GM18951 (cell line): ENCODE measurements around the gene IFNA6.

ENCODE experiments used
- POLR2A ChIP-seq: IDR thresholded peaks from 4 replicates; pipeline ENCODE4 v1.6.1; 2011; ENCODE audit warnings: mild to moderate bottlenecking; ENCODE audit not compliant: insufficient read length, insufficient read depth; ENCODE audit errors: extremely low read depth
- in situ Hi-C: fragments of 300-500 bp; cut with MboI; formaldehyde crosslinking; loops from one replicate; pipeline ENCODE4 v1.12.0; 2022; ENCODE audit warnings: low sequenced_read_pairs, mixed read lengths, inconsistent platforms; ENCODE audit not compliant: unreplicated experiment

The IFNA6 gene

GRCh38 chr9:21357479-21358460 lies 7.1 kb upstream of the IFNA6 start:
- no peak for TF ChIP-seq POLR2A
- in situ Hi-C loops = no loop called here

GRCh38 chr9:21348430-21348970 lies 2.2 kb downstream of the IFNA6 start:
- TF ChIP-seq POLR2A = no peak
- in situ Hi-C loops = no loop called here

GRCh38 chr9:21340735-21341134 lies 10.0 kb downstream of the IFNA6 start:
- TF ChIP-seq POLR2A = no peak
- in situ Hi-C loops = no loop called here

- in situ Hi-C loops = no loop called here
- TF ChIP-seq POLR2A = no peak
Measured at GRCh38 chr9:21336457-21336856, 14.2 kb downstream of the IFNA6 start.

DNA sequence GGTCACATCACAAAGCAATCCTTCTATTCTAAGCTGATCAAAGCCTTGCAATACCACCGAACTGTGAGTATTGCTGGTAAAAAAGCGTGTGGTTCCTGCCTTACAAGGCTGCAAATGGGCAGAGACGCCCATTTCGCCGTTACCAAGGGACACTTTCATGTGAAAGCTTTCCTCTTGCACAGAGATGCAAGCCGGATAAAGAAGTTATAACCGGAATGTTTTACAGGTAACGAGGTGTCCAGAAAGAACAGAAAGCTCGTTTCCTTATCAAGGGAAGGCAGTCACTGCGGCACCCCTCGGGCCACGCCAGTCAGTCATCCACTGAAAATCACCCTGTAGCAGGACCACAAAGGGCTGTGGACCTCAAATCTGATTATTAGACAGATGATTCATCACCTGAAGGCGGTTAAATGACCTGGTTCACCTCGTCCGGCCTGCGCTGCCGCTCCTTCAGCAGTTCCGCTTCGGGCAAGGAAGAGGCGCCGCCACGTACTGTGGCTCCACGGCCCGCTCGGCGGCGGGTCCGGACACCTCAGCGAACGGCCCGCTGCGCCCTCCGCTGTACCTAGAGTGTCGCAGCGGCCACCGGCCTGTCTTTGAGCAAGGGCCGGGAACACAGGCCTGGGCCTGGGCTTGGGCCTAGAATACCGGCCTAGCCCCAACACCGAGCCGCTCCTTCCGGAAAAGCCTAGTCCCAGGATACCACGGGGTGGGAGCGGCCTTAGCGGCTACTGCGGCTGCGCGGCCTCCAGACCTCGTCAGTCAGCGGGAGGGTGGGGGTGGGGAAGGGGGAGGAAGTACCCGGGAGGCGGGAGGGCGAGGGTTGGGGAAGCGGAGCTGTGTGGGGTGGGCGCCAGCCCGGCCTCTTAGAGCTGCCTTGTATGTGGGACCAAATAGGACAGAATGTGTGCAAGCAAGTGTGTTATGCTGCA lies 15.7 kb downstream of the IFNA6 start, which contains the start of gene KLHL9:
Gene KLHL9, minus strand, starts transcription at position 704 of the 932 bp plus-strand sequence. Its CDS starts 545 bp downstream, at position 159.
- TF ChIP-seq POLR2A = peak; percentile 81
- in situ Hi-C loops = loop anchor here (5.0 kb wide), 1 partner anchor 62 kb away; no protein-coding TSS in a partner anchor

- in situ Hi-C loops = loop anchor here (5.0 kb wide), 1 partner anchor 64 kb away; no protein-coding TSS in a partner anchor
- no peak for TF ChIP-seq POLR2A
Measured at GRCh38 chr9:21333226-21333625, 17.5 kb downstream of the IFNA6 start.

DNA sequence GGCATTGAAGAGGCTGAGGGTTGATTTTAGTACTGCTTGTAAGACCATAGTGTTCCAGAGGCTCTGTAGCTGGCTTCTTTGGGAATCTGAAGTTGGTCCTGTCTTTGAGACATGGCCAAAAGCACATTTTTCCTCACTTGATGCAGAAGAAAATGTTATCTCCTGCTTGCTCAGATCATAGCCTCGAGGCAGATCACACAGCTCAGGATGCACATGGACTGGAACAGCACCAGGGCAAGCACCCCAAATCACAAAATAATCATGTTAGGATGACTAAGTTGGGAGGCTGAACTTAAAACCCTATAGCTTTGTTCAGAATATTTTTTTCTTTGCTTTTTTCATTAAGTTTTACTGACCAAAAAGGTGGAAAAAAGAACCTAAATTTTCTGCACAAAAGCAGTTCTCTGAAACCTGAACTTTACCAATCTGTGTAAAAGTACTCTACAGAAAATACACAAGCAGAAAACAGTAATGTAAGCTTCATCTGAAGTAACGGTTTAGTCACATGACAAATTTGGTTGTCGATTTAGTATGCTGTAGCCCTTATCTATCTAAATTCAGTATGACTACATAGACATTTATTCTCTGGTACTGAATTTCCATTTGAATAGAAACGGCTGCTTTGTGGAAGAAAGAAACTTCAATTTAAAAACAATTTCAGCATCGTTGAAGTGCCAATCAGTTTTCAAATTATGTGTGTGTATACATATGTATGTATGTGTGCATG lies 18.8 kb downstream of the IFNA6 start:
- in situ Hi-C loops = loop anchor here (5.0 kb wide), 1 partner anchor 65 kb away; no protein-coding TSS in a partner anchor
- no peak for TF ChIP-seq POLR2A

DNA sequence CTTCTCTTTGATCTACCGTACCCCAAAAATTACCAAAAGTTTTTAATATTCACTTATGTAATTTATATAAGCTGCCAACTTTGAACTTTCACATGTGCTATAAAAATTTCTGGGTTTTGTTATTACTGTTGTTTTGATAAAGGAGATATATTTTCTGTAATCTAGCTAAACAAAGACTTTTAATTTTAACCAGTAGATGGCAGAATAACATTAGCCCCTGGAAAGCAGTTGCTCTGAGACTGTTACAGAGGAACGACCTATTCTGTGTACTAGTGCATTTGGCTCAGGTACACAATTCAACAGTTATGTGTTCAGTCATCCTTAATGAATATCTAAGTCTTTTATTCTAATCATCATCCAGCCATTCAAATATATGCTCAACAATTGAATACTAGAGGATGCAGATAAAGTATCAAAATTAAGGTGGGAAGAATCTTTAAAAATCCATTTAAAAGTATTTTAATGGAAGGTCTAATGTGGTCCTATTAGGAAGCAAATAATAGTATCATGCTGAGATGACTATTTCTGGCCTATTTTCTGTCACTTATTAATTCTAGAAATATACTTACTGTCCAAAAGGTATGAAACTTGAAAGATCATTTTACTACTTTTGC lies 24.1 kb downstream of the IFNA6 start:
- in situ Hi-C loops = loop anchor here (10.0 kb wide), 1 partner anchor 128 kb away; no protein-coding TSS in a partner anchor
- TF ChIP-seq POLR2A = no peak

GRCh38 chr9:21324047-21324446 lies 26.6 kb downstream of the IFNA6 start:
- in situ Hi-C loops = loop anchor here (10.0 to 25.0 kb wide), 2 partner anchors 131 to 463 kb away; no protein-coding TSS in a partner anchor
- TF ChIP-seq POLR2A = no peak

DNA sequence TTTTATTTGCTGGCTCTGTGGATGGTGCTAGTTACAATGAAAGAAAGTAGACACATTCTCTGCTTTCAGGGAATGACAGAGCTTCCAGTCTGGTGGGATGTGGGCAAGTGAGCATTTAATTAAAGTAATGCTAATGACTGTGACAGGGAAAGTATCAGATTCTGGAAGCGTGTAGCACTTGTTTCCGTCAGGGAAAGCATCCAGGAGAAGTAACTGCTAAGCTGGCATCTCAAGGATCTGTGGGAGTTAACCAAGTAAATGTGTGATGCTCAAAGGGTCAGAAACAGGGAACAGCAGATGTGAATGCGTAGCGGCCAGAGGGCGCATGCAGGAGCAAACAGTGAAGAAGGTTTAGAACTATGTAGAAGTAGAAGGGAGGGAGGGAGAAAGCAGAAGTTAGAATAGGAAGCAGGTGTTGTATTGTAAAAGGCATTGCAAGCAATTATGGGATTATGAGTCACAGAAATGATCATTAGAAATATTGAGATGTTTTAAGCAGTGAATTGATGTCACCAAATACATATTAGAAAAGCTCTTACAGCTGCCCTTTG lies 27.7 kb downstream of the IFNA6 start:
- no peak for TF ChIP-seq POLR2A
- in situ Hi-C loops = loop anchor here (10.0 to 25.0 kb wide), 2 partner anchors 132 to 464 kb away; no protein-coding TSS in a partner anchor

GRCh38 chr9:21320465-21320864 lies 30.2 kb downstream of the IFNA6 start:
- in situ Hi-C loops = loop anchor here (10.0 to 25.0 kb wide), 2 partner anchors 134 to 467 kb away; no protein-coding TSS in a partner anchor
- no peak for TF ChIP-seq POLR2A
